ENCODE measurements around the gene NUP153. TPM values are rescaled to one million over a fixed set of nuclear protein-coding genes. Genes with fewer than 3 reads are reported as not detected.

Gene NUP153
- total RNA-seq, 1 donor from 2014 or later = 34.6 TPM

DNA sequence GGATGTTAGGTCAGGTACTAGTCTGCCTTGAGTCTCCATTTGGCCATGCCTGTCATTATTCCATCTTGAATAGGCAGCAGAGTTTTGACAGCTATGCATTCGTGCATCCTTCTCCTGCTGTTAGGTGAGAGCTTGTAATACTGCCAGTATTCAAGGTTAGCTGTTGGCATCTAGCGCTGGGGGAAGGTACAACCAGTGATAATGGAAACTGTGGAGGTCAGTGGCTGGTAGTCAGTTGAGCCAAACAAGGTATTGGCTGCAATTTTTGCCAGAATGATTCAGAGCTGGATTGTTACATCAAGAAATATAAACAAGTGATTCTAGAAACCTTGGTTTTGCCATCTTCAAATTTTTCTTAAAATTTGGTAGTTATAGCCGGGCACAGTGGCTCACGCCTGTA is 100.1 kb downstream of the NUP153 start:
- Mint-ChIP-seq H3K27ac (ENCODE audit: unreplicated experiment) (no peak overlapping the region), H3K4me3 (ENCODE audit: unreplicated experiment) (no peak overlapping the region), H3K36me3 (ENCODE audit: unreplicated experiment) (peaks cover 45% of the 10 kb centered on the region), H3K9me3 (ENCODE audit: unreplicated experiment) (no peaks in the 10 kb centered on the region), H3K4me1 (ENCODE audit: unreplicated experiment) (peaks cover 11% of the 10 kb centered on the region), H3K27me3 (ENCODE audit: unreplicated experiment) (no peaks in the 10 kb centered on the region)
- TF ChIP-seq, protein P1, sequence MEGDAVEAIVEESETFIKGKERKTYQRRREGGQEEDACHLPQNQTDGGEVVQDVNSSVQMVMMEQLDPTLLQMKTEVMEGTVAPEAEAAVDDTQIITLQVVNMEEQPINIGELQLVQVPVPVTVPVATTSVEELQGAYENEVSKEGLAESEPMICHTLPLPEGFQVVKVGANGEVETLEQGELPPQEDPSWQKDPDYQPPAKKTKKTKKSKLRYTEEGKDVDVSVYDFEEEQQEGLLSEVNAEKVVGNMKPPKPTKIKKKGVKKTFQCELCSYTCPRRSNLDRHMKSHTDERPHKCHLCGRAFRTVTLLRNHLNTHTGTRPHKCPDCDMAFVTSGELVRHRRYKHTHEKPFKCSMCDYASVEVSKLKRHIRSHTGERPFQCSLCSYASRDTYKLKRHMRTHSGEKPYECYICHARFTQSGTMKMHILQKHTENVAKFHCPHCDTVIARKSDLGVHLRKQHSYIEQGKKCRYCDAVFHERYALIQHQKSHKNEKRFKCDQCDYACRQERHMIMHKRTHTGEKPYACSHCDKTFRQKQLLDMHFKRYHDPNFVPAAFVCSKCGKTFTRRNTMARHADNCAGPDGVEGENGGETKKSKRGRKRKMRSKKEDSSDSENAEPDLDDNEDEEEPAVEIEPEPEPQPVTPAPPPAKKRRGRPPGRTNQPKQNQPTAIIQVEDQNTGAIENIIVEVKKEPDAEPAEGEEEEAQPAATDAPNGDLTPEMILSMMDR (IDR thresholded peaks at IDR 0.05) = no peak
- DNase-seq (ENCODE audit: extremely low spot score, unreplicated experiment) = no peak

DNA sequence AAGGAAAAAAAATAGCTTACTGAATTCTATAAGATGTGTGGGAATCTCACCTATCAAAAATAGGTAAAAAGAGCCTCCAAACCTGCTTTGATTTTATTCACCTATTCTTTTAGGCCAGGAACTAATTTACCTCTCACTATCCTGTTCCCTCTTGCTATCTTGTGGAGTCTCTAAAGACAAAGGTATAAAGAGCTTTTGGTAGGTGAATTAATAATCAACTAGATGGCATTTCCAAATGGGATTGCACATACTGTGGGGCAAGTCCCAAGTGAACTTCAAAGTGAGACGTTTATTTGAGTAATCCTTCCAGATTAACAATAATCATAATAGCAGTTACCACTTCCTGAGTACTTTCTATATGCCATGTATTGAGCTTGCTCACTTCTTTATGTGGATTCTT is 103.8 kb downstream of the NUP153 start:
- no peak for DNase-seq (ENCODE audit: extremely low spot score, unreplicated experiment)
- Mint-ChIP-seq H3K4me1 (ENCODE audit: unreplicated experiment) (peaks cover 27% of the 10 kb centered on the region), H3K9me3 (ENCODE audit: unreplicated experiment) (no peaks in the 10 kb centered on the region), H3K4me3 (ENCODE audit: unreplicated experiment) (no peak overlapping the region), H3K36me3 (ENCODE audit: unreplicated experiment) (peaks cover 35% of the 10 kb centered on the region), H3K27me3 (ENCODE audit: unreplicated experiment) (no peaks in the 10 kb centered on the region), H3K27ac (ENCODE audit: unreplicated experiment) (no peak overlapping the region)
- TF ChIP-seq, protein P1 (IDR thresholded peaks at IDR 0.05) = no peak

GRCh38 chr6:17601386-17601703 is 105.4 kb downstream of the NUP153 start:
- Mint-ChIP-seq H3K27me3 (ENCODE audit: unreplicated experiment) (no peaks in the 10 kb centered on the region), H3K36me3 (ENCODE audit: unreplicated experiment) (peaks cover 28% of the 10 kb centered on the region), H3K4me1 (ENCODE audit: unreplicated experiment) (peaks cover 35% of the 10 kb centered on the region), H3K4me3 (ENCODE audit: unreplicated experiment) (peak overlapping the region; percentile 80), H3K9me3 (ENCODE audit: unreplicated experiment) (peaks cover 6% of the 10 kb centered on the region), H3K27ac (ENCODE audit: unreplicated experiment) (peak overlapping the region; percentile 66)
- no peak for DNase-seq (ENCODE audit: extremely low spot score, unreplicated experiment)
- TF ChIP-seq, protein P1 (IDR thresholded peaks at IDR 0.05) = no peak

- TF ChIP-seq, protein P1 (IDR thresholded peaks at IDR 0.05) = no peak
- DNase-seq (ENCODE audit: extremely low spot score, unreplicated experiment) = no peak
- peak overlapping the region; percentile 66 for H3K27ac Mint-ChIP-seq (ENCODE audit: unreplicated experiment)
Measured at GRCh38 chr6:17600527-17601385, 106.0 kb downstream of the NUP153 start.

GRCh38 chr6:17599877-17600526 is 106.7 kb downstream of the NUP153 start, which contains the start of gene FAM8A1:
TSS of gene FAM8A1 (plus strand) at chr6:17600302. CDS start at chr6:17600410, 108 bp downstream.
- peaks cover 6% of the 10 kb centered on the region for H3K9me3 Mint-ChIP-seq (ENCODE audit: unreplicated experiment)
- no peaks in the 10 kb centered on the region for H3K27me3 Mint-ChIP-seq (ENCODE audit: unreplicated experiment)
- peak within 1 kb of the TSS; percentile 85 for H3K27ac Mint-ChIP-seq (ENCODE audit: unreplicated experiment)
- DNase-seq (ENCODE audit: extremely low spot score, unreplicated experiment) = peak; percentile 96
- H3K36me3 Mint-ChIP-seq (ENCODE audit: unreplicated experiment) = peaks cover 21% of the 10 kb centered on the region
- H3K4me1 Mint-ChIP-seq (ENCODE audit: unreplicated experiment) = peaks cover 35% of the 10 kb centered on the region
- TF ChIP-seq, protein P1 (IDR thresholded peaks at IDR 0.05) = peak; percentile 64
- H3K4me3 Mint-ChIP-seq (ENCODE audit: unreplicated experiment) = peak within 1 kb of the TSS; percentile 80

More at GRCh38 chr6:17600527-17601385, 106.0 kb downstream of the NUP153 start:
- Mint-ChIP-seq H3K4me3 (ENCODE audit: unreplicated experiment) (peak overlapping the region; percentile 80), H3K4me1 (ENCODE audit: unreplicated experiment) (peaks cover 35% of the 10 kb centered on the region), H3K9me3 (ENCODE audit: unreplicated experiment) (peaks cover 6% of the 10 kb centered on the region), H3K27me3 (ENCODE audit: unreplicated experiment) (no peaks in the 10 kb centered on the region), H3K36me3 (ENCODE audit: unreplicated experiment) (peaks cover 25% of the 10 kb centered on the region)

All from osteocyte (in vitro differentiated cells).